C4-2B (cell line): Measurements from ENCODE around the gene COL9A2.
"Not testable (repeated sequence)": the region's sequence is repeated elsewhere in the genome, so short reads cannot be mapped to it uniquely, and the experiment has no call there.

Source experiments
- H3K27ac ChIP-seq: fragments of 450-650 bp; 2 replicates; pipeline ENCODE4 v1.5.1; 2017
- CTCF ChIP-seq: fragments of 450-650 bp; conservative IDR thresholded peaks from 2 replicates; pipeline ENCODE4 v1.5.1; 2017; ENCODE audit warnings: mild to moderate bottlenecking
- ZFX ChIP-seq: fragments of 450-650 bp; IDR thresholded peaks from 2 replicates; pipeline ENCODE4 v1.6.1; 2017

COL9A2 gene

GRCh38 chr1:40357625-40358024, 40.5 kb upstream of the COL9A2 start:
- no peak overlapping the region for H3K27ac ChIP-seq
- TF ChIP-seq CTCF = no peak
- TF ChIP-seq ZFX = no peak

GRCh38 chr1:40353082-40353481, 36.0 kb upstream of the COL9A2 start:
- no peak overlapping the region for H3K27ac ChIP-seq
- TF ChIP-seq ZFX = no peak

- no peak overlapping the region for H3K27ac ChIP-seq
- TF ChIP-seq ZFX (no peak), CTCF (no peak)
Measured at GRCh38 chr1:40352126-40352525, 35.0 kb upstream of the COL9A2 start.

GRCh38 chr1:40351124-40351523, 34.0 kb upstream of the COL9A2 start:
- H3K27ac ChIP-seq = no peak overlapping the region
- no peak for TF ChIP-seq CTCF

- no peak for TF ChIP-seq CTCF
- TF ChIP-seq ZFX = no peak
- H3K27ac ChIP-seq = no peak overlapping the region
Measured at GRCh38 chr1:40350391-40350790, 33.3 kb upstream of the COL9A2 start.

GRCh38 chr1:40344597-40344996, 27.5 kb upstream of the COL9A2 start:
- TF ChIP-seq ZFX (no peak), CTCF (no peak)
- H3K27ac ChIP-seq = no peak overlapping the region

GRCh38 chr1:40342381-40342717, 25.3 kb upstream of the COL9A2 start:
- H3K27ac ChIP-seq = not testable (repeated sequence)

GRCh38 chr1:40341491-40342380, 24.6 kb upstream of the COL9A2 start:
- H3K27ac ChIP-seq = no peak overlapping the region
- TF ChIP-seq ZFX (no peak), CTCF (no peak)
